ENCODE results near the gene AKIRIN2.

GRCh38 chr6:87641065-87641692 lies 60.9 kb downstream of the AKIRIN2 start:
- no peak for TF ChIP-seq FOXP2 (optimal IDR thresholded peaks at IDR 0.05; ENCODE audit: control extremely low read depth, extremely low read length, insufficient read depth)
- TF ChIP-seq EZH2 (IDR thresholded peaks at IDR 0.05), result no peak

All from SK-N-MC (cell line).